Measurements from ENCODE around the gene FBXO31.

DNA sequence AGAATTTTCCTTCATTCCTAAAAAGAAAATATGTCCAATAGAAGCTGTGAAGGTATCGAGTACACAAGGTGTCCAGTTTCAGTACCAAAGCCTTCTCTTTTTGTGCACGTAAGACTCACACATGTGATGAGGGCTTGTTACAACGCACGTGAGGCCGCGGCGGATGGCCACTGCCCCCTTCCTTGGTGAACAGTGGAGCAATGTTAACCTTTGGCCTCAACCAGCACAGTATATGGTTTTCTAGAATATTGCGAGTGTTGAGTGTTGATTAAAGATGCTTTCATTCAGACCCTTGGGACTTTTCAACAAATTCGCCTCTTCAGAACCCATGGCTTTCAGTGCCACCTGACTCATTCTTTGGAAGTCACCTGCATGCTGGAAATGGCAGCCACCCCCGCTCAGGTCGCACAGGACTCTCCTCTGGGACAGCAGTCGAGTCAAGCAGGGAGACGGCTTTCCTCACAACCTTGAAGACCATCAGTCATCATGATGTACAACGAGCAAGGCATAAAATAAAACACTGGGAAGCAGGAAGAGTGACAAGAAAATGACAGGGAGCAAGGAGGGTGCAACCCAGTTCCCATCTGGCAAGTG is 23.0 kb upstream of the FBXO31 start:
- TF ChIP-seq, protein P1, sequence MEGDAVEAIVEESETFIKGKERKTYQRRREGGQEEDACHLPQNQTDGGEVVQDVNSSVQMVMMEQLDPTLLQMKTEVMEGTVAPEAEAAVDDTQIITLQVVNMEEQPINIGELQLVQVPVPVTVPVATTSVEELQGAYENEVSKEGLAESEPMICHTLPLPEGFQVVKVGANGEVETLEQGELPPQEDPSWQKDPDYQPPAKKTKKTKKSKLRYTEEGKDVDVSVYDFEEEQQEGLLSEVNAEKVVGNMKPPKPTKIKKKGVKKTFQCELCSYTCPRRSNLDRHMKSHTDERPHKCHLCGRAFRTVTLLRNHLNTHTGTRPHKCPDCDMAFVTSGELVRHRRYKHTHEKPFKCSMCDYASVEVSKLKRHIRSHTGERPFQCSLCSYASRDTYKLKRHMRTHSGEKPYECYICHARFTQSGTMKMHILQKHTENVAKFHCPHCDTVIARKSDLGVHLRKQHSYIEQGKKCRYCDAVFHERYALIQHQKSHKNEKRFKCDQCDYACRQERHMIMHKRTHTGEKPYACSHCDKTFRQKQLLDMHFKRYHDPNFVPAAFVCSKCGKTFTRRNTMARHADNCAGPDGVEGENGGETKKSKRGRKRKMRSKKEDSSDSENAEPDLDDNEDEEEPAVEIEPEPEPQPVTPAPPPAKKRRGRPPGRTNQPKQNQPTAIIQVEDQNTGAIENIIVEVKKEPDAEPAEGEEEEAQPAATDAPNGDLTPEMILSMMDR (IDR thresholded peaks at IDR 0.05): no peak
- TF ChIP-seq EZH2 (IDR thresholded peaks at IDR 0.05; ENCODE audit: borderline replicate concordance, insufficient read depth, low read depth, low read length, poor library complexity, severe bottlenecking): no peak
